Endothelial cell of umbilical vein (primary cell): ENCODE measurements around the gene RBM47.

Source experiments
- CTCF ChIP-seq, 2 donors: IDR thresholded peaks; 1 replicate in 1 of 2; 2 replicates in 1 of 2; pipeline ENCODE4 v1.5.1; 2011; ENCODE audit warnings: low read length in 2 of 2, mild to moderate bottlenecking in 2 of 2, moderate library complexity in 2 of 2, control low read depth in 1 of 2, inconsistent platforms in 1 of 2, low read depth in 1 of 2; ENCODE audit not compliant: insufficient read depth in 1 of 2; ENCODE audit errors: extremely low read depth in 1 of 2
- EZH2 ChIP-seq: IDR thresholded peaks from 2 replicates; pipeline ENCODE4 v1.6.1; 2012; ENCODE audit warnings: borderline replicate concordance, low read depth, mild to moderate bottlenecking, moderate library complexity, low read length, inconsistent platforms; ENCODE audit not compliant: severe bottlenecking
- MYC ChIP-seq: IDR thresholded peaks from one replicate; pipeline ENCODE4 v1.6.1; 2011; ENCODE audit warnings: mild to moderate bottlenecking, low read depth, low read length
- POLR2A ChIP-seq: IDR thresholded peaks from 2 replicates; pipeline ENCODE4 v1.6.1; 2012; ENCODE audit warnings: low read depth, mild to moderate bottlenecking, control low read depth, low read length
- POLR2AphosphoS5 ChIP-seq: IDR thresholded peaks from 2 replicates; pipeline ENCODE4 v1.6.1; 2012; ENCODE audit warnings: low read depth, mild to moderate bottlenecking, control low read depth, low read length, moderate library complexity; ENCODE audit not compliant: insufficient read depth
- TF ChIP-seq, protein P1 (sequence below): IDR thresholded peaks from 2 replicates; pipeline ENCODE4 v1.6.1; 2011; ENCODE audit not compliant: insufficient read depth, insufficient read length

GRCh38 chr4:40434126-40434687, 195.5 kb downstream of the RBM47 start:
- TF ChIP-seq POLR2AphosphoS5 (no peak), CTCF (IDR thresholded peaks at IDR 0.05; ENCODE audit: extremely low read depth in 1 of 2, insufficient read depth in 1 of 2, low read depth in 1 of 2, low read length in 2 of 2) (no peak), MYC (no peak), POLR2A (no peak), EZH2 (no peak)
- TF ChIP-seq, protein P1, sequence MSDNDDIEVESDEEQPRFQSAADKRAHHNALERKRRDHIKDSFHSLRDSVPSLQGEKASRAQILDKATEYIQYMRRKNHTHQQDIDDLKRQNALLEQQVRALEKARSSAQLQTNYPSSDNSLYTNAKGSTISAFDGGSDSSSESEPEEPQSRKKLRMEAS, result no peak
